AG04450 (cell line): ENCODE data around the gene BYSL. TPM values are rescaled to one million over a fixed set of nuclear protein-coding genes. Genes with fewer than 3 reads are reported as not detected.

Source experiments
- CTCF ChIA-PET: fragments of 300-600, 350-600 bp; formaldehyde crosslinking; extraction: SDS; loops from one replicate; lab custom pipeline; 2022; ENCODE audit warnings: antibody characterized with exemption, inconsistent platforms; lab: Charles Lee
- POLR2A ChIA-PET: fragments of 350-600 bp; formaldehyde crosslinking; extraction: SDS; loops from one replicate; lab custom pipeline; 2021; ENCODE audit warnings: antibody characterized with exemption, inconsistent platforms; lab: Yijun Ruan, JAX
- DNase-seq: peaks from one replicate; pipeline ENCODE4 v3.0.0-alpha.2; 2011; ENCODE audit warnings: low read depth, low spot score
- H3K27ac ChIP-seq: one replicate; pipeline ENCODE4 v1.5.1; 2012; ENCODE audit warnings: low read depth, low read length, control low read depth
- H3K27me3 ChIP-seq: one replicate; pipeline ENCODE4 v1.6.0; 2012; ENCODE audit warnings: low read length; ENCODE audit not compliant: control insufficient read depth, insufficient read depth
- H3K4me3 ChIP-seq: 2 replicates; pipeline ENCODE4 v1.5.1; 2011; ENCODE audit warnings: mild to moderate bottlenecking, low read depth, low read length, control low read depth
- H3K9me3 ChIP-seq: 2 replicates; pipeline ENCODE4 v1.5.1; 2012; ENCODE audit warnings: low read length; ENCODE audit not compliant: control insufficient read depth, insufficient read depth
- CTCF ChIP-seq: IDR thresholded peaks from 2 replicates; pipeline ENCODE4 v1.5.1; 2011; ENCODE audit warnings: low read depth, low read length, control low read depth, inconsistent platforms
- polyA plus RNA-seq: library from polyadenylated mRNA; depleted of rRNA; stranded (reverse); fragments of >200 nt; gene quantifications from 2 replicates; pipeline ENCODE4 v1.2.3, GENCODE V29; 2011

Gene BYSL
- polyA plus RNA-seq, 1 experiment, result 18.1 TPM

- Histone ChIP-seq H3K4me3 (no peak overlapping the region), H3K27me3 (no peaks in the 10 kb centered on the region), H3K9me3 (peaks cover 3% of the 10 kb centered on the region; the same call in 1 of the 2 replicates), H3K27ac (no peak overlapping the region)
- ChIA-PET CTCF (interaction anchor here (2.9 to 12.8 kb wide), 2 partner anchors 22 to 99 kb away, joined by 17 to 145 read pairs; partner anchors contain the start of genes BYSL and MED20), POLR2A (no interaction called here)
- no peak for DNase-seq
- no peak for TF ChIP-seq CTCF
These were observed 22.2 kb downstream of the BYSL start for GRCh38 chr6:41943456-41943855.

- no peak overlapping the region for H3K27ac ChIP-seq
- ChIA-PET CTCF (no interaction called here), POLR2A (no interaction called here)
- H3K4me3 ChIP-seq, result no peak overlapping the region
- no peak for TF ChIP-seq CTCF
- H3K9me3 ChIP-seq, result no peaks in the 10 kb centered on the region
- no peak for DNase-seq
- H3K27me3 ChIP-seq, result no peaks in the 10 kb centered on the region
These were observed 26.4 kb downstream of the BYSL start for GRCh38 chr6:41947581-41948220.

GRCh38 chr6:41954668-41955067 lies 33.4 kb downstream of the BYSL start:
- Histone ChIP-seq H3K4me3 (no peak overlapping the region), H3K27me3 (no peaks in the 10 kb centered on the region), H3K9me3 (no peaks in the 10 kb centered on the region), H3K27ac (no peak overlapping the region)
- no peak for TF ChIP-seq CTCF
- DNase-seq, result no peak
- CTCF ChIA-PET, result interaction anchor here (1.9 kb wide), 1 partner anchor 34 kb away, joined by 9 read pairs; the partner anchor contains the start of genes BYSL and MED20
- POLR2A ChIA-PET, result no interaction called here

GRCh38 chr6:41955412-41955811 lies 34.1 kb downstream of the BYSL start:
- DNase-seq, result no peak
- H3K27ac ChIP-seq, result no peak overlapping the region
- ChIA-PET POLR2A (no interaction called here), CTCF (interaction anchor here (1.9 kb wide), 1 partner anchor 35 kb away, joined by 9 read pairs; the partner anchor contains the start of genes BYSL and MED20)
- H3K9me3 ChIP-seq, result no peaks in the 10 kb centered on the region
- H3K4me3 ChIP-seq, result no peak overlapping the region
- H3K27me3 ChIP-seq, result no peaks in the 10 kb centered on the region
- no peak for TF ChIP-seq CTCF

GRCh38 chr6:41957117-41957516 lies 35.8 kb downstream of the BYSL start:
- TF ChIP-seq CTCF, result no peak
- Histone ChIP-seq H3K9me3 (no peaks in the 10 kb centered on the region), H3K27ac (no peak overlapping the region), H3K27me3 (no peaks in the 10 kb centered on the region), H3K4me3 (no peak overlapping the region)
- ChIA-PET POLR2A (no interaction called here), CTCF (interaction anchor here (1.2 kb wide), 1 partner anchor 36 kb away, joined by 3 read pairs; the partner anchor contains the start of genes BYSL and MED20)
- no peak for DNase-seq
